Measurements from ENCODE around the gene NDN.

The NDN gene

DNA sequence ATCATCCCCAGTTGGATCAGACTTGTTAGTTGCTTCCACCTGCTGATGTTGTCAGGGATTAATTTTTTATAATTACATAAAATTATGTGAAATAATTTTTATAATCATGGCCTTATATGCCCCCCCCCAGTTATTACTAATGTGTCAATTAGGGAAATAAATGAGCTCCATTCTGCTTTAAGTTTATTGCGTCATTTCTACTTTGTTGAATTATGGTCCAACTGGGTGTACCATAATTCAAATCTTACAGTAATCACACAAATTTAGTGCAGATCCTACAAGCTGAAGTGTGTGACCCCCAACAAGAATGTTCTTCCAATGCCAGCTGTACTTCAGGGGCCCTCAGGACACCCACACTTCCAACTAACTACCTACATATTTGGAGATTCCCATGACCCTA, 7.5 kb upstream of the NDN start:
- DNase-seq = no peak
- Mint-ChIP-seq H3K4me1 (peaks cover 20% of the 10 kb centered on the region), H3K4me3 (no peak overlapping the region), H3K27me3 (ENCODE audit: low read depth, poor library complexity) (no peaks in the 10 kb centered on the region), H3K36me3 (ENCODE audit: low read depth) (peaks cover 11% of the 10 kb centered on the region), H3K27ac (no peak overlapping the region), H3K9me3 (peaks cover 72% of the 10 kb centered on the region)
- TF ChIP-seq, protein P1, sequence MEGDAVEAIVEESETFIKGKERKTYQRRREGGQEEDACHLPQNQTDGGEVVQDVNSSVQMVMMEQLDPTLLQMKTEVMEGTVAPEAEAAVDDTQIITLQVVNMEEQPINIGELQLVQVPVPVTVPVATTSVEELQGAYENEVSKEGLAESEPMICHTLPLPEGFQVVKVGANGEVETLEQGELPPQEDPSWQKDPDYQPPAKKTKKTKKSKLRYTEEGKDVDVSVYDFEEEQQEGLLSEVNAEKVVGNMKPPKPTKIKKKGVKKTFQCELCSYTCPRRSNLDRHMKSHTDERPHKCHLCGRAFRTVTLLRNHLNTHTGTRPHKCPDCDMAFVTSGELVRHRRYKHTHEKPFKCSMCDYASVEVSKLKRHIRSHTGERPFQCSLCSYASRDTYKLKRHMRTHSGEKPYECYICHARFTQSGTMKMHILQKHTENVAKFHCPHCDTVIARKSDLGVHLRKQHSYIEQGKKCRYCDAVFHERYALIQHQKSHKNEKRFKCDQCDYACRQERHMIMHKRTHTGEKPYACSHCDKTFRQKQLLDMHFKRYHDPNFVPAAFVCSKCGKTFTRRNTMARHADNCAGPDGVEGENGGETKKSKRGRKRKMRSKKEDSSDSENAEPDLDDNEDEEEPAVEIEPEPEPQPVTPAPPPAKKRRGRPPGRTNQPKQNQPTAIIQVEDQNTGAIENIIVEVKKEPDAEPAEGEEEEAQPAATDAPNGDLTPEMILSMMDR (IDR thresholded peaks at IDR 0.05) = no peak

DNA sequence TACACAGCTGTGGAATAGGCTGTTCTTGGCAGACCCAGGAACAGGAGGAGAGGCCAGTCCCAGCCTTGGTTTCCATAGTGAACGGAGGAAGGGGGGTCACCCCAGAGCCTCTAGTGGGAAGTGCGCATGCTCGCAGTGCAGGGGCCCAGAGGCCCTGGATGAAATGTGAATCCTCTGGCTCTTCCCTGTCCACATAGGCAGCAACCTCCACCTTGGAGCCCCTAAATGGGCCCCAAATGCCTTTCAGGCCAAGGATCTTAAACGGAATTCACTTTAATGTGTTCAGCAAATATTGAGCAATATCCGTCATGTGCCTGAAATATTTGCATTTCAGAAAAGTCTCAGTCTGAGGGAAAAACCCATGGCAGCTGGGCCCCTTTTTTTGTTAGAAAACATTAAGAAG, 3.3 kb upstream of the NDN start:
- peaks cover 34% of the 10 kb centered on the region for H3K4me1 Mint-ChIP-seq
- peaks cover 72% of the 10 kb centered on the region for H3K9me3 Mint-ChIP-seq
- H3K27ac Mint-ChIP-seq = no peak overlapping the region
- H3K36me3 Mint-ChIP-seq (ENCODE audit: low read depth) = peaks cover 9% of the 10 kb centered on the region
- peaks cover 6% of the 10 kb centered on the region for H3K27me3 Mint-ChIP-seq (ENCODE audit: low read depth, poor library complexity)
- TF ChIP-seq, protein P1 (IDR thresholded peaks at IDR 0.05) = no peak
- peak; percentile 65 for DNase-seq
- H3K4me3 Mint-ChIP-seq = no peak overlapping the region

- Mint-ChIP-seq H3K27ac (peak overlapping the region; percentile 3), H3K4me3 (peak overlapping the region; percentile 21), H3K27me3 (ENCODE audit: low read depth, poor library complexity) (peaks cover 6% of the 10 kb centered on the region), H3K36me3 (ENCODE audit: low read depth) (peaks cover 4% of the 10 kb centered on the region), H3K4me1 (peaks cover 34% of the 10 kb centered on the region), H3K9me3 (peaks cover 68% of the 10 kb centered on the region)
- TF ChIP-seq, protein P1 (IDR thresholded peaks at IDR 0.05) = no peak
- DNase-seq = no peak
These were observed 2.9 kb upstream of the NDN start for GRCh38 chr15:23690015-23690414.

DNA sequence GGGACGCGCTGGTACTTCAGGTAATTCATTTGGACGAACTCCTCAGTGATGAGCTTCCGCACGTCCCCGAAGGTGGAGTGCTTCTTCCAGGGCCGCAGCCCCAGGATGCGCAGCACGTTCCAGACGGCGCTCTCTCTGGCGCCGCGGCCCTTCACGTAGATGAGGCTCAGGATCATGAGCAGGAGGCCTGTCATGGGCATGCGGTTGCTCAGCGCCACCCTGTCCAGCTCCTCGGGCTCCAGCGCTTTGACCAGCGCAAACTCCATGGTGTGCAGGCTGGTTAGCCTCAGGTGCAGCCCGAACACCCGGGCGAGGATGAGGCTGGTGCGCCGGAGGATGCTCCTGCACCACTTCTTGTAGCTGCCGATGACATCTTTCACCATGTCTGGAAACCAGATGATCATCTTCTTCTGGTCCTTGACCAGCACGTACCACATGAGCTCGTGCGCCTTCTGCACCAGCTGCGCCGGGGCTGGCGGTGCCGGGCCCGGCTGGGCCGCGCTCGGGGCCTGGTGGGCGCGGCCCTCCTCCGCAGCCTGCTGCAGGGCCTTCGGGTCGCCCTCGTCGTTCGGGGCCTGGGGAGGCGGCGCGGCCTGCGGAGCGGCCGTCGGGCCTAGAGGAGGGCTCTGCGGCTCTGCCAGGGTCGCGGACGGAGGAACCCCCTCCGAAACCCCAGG, 501 bp downstream of the NDN start:
- H3K4me1 Mint-ChIP-seq = peaks cover 40% of the 10 kb centered on the region
- H3K9me3 Mint-ChIP-seq = peaks cover 50% of the 10 kb centered on the region
- DNase-seq = peak; percentile 16

GRCh38 chr15:23671481-23671880, 15.6 kb downstream of the NDN start:
- peaks cover 19% of the 10 kb centered on the region for H3K9me3 Mint-ChIP-seq
- H3K27ac Mint-ChIP-seq = no peak overlapping the region
- no peaks in the 10 kb centered on the region for H3K4me1 Mint-ChIP-seq
- DNase-seq = no peak
- peaks cover 3% of the 10 kb centered on the region for H3K27me3 Mint-ChIP-seq (ENCODE audit: low read depth, poor library complexity)
- no peaks in the 10 kb centered on the region for H3K36me3 Mint-ChIP-seq (ENCODE audit: low read depth)
- no peak overlapping the region for H3K4me3 Mint-ChIP-seq
- TF ChIP-seq, protein P1 (IDR thresholded peaks at IDR 0.05) = no peak

More for the DNA sequence above, 501 bp downstream of the NDN start:
- Mint-ChIP-seq H3K4me3 (peak overlapping the region; percentile 80), H3K27me3 (ENCODE audit: low read depth, poor library complexity) (peaks cover 6% of the 10 kb centered on the region), H3K27ac (no peak overlapping the region), H3K36me3 (ENCODE audit: low read depth) (peaks cover 4% of the 10 kb centered on the region)
- TF ChIP-seq, protein P1 (IDR thresholded peaks at IDR 0.05) = no peak

DNA sequence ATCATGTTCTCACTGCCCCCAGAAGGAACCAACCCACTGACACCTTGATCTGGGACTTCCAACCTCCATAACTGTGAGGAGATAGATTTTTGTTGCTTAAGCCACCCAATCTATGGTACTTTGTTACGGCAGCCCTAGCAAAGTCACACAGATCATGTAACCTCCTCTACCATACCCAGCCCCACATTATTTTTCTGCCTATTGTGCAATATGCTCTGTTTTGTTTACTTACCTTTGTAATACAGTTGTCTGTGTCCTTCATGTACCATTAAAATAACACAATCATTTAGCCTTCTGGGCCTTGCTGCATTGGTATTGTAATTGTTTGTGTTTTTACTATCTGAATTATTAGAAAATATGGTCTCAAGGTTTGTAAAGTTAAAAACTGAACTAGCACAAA, 16.1 kb downstream of the NDN start:
- no peak for DNase-seq
- H3K4me1 Mint-ChIP-seq = no peaks in the 10 kb centered on the region
- H3K36me3 Mint-ChIP-seq (ENCODE audit: low read depth) = no peaks in the 10 kb centered on the region
- no peak overlapping the region for H3K4me3 Mint-ChIP-seq
- H3K27me3 Mint-ChIP-seq (ENCODE audit: low read depth, poor library complexity) = peaks cover 3% of the 10 kb centered on the region
- peaks cover 19% of the 10 kb centered on the region for H3K9me3 Mint-ChIP-seq
- TF ChIP-seq, protein P1 (IDR thresholded peaks at IDR 0.05) = no peak
- H3K27ac Mint-ChIP-seq = no peak overlapping the region

Measured in nephron progenitor cell (in vitro differentiated cells).